HepG2 (cell line): ENCODE measurements around the gene ANKRD6. TPM values are rescaled to one million over a fixed set of nuclear protein-coding genes. Genes with fewer than 3 reads are reported as not detected.
A peak's percentile ranks its signal among the peaks of the same experiment; 100 is the strongest.

ENCODE experiments used
- FOXK2 ChIP-seq: fragments of 450-650 bp; IDR thresholded peaks from 2 replicates; pipeline ENCODE4 v1.6.1; 2016
- GTF3A ChIP-seq: sonication (generic); formaldehyde crosslinking; conservative IDR thresholded peaks from 2 replicates; pipeline ENCODE4 v1.4.0; 2020; ENCODE audit warnings: mild to moderate bottlenecking, missing genetic modification reagents
- MED13 ChIP-seq: sonication (generic); formaldehyde crosslinking; IDR thresholded peaks from 2 replicates; pipeline ENCODE4 v1.5.0; 2020; ENCODE audit warnings: missing genetic modification reagents
- RBAK ChIP-seq: sonication (generic); formaldehyde crosslinking; IDR thresholded peaks from 2 replicates; pipeline ENCODE4 v1.5.1; 2020; ENCODE audit warnings: mild to moderate bottlenecking, missing genetic modification reagents
- RORA ChIP-seq: sonication (generic); formaldehyde crosslinking; IDR thresholded peaks from 2 replicates; pipeline ENCODE4 v1.5.0; 2020; ENCODE audit warnings: mild to moderate bottlenecking, missing genetic modification reagents, moderate library complexity
- SETDB1 ChIP-seq: sonication (generic); formaldehyde crosslinking; IDR thresholded peaks from 2 replicates; pipeline ENCODE4 v1.5.1; 2020; ENCODE audit warnings: missing genetic modification reagents, mild to moderate bottlenecking, borderline replicate concordance
- SIX1 ChIP-seq: sonication (generic); formaldehyde crosslinking; IDR thresholded peaks from 2 replicates; pipeline ENCODE4 v1.4.0; 2020; ENCODE audit warnings: missing genetic modification reagents, borderline replicate concordance
- SMAD1 ChIP-seq: sonication (generic); formaldehyde crosslinking; IDR thresholded peaks from 2 replicates; pipeline ENCODE4 v1.4.0; 2020; ENCODE audit warnings: missing genetic modification reagents, low read depth, mild to moderate bottlenecking, borderline replicate concordance
- ZBTB7A ChIP-seq: sonication (generic); formaldehyde crosslinking; IDR thresholded peaks from 2 replicates; pipeline ENCODE4 v1.8.0; 2022; ENCODE audit warnings: mild to moderate bottlenecking, missing genetic modification reagents
- ZNF230 ChIP-seq: sonication (generic); formaldehyde crosslinking; IDR thresholded peaks from 2 replicates; pipeline ENCODE4 v1.4.0; 2020; ENCODE audit warnings: mild to moderate bottlenecking, missing genetic modification reagents
- ZNF263 ChIP-seq: sonication (generic); formaldehyde crosslinking; IDR thresholded peaks from 2 replicates; pipeline ENCODE4 v1.4.0; 2020; ENCODE audit warnings: missing genetic modification reagents
- ZNF367 ChIP-seq: sonication (generic); formaldehyde crosslinking; IDR thresholded peaks from 2 replicates; pipeline ENCODE4 v1.4.0; 2020; ENCODE audit warnings: missing genetic modification reagents, borderline replicate concordance
- polyA plus RNA-seq, 8 experiments: library from polyadenylated mRNA; depleted of rRNA in 3 of 8; stranded (reverse) in 7 of 8; unstranded in 1 of 8; fragments of >200 nt; fragmentation: Illumina TruSeq in 4 of 8; extraction: Trizol in 4 of 8; gene quantifications; 2 replicates each; pipeline versions ENCODE4 v1.2.1 to v1.2.3, GENCODE V29; 2011 to 2016; ENCODE audit warnings: low read depth in 4 of 8, missing spikeins in 1 of 8, mixed read lengths in 1 of 8; ENCODE audit not compliant: insufficient read depth in 1 of 8
- total RNA-seq, 5 experiments: library from RNA; depleted of rRNA; stranded (reverse); fragments of >200 nt; fragmentation: Illumina TruSeq; extraction: Trizol; gene quantifications; 2 replicates each; pipeline ENCODE4 v1.2.3, GENCODE V29; 2016; ENCODE audit warnings: low read depth in 1 of 5
- TF ChIP-seq, protein P1 (sequence below): sonication (generic); formaldehyde crosslinking; IDR thresholded peaks from 2 replicates; pipeline ENCODE4 v1.5.0; 2020; ENCODE audit warnings: mild to moderate bottlenecking, missing genetic modification reagents, borderline replicate concordance
- TF ChIP-seq, protein P2 (sequence below): sonication (generic); formaldehyde crosslinking; conservative IDR thresholded peaks from 2 replicates; pipeline ENCODE4 v1.4.0; 2020; ENCODE audit warnings: missing genetic modification reagents
- TF ChIP-seq, protein P3 (sequence below): sonication (generic); formaldehyde crosslinking; IDR thresholded peaks from 2 replicates; pipeline ENCODE4 v1.4.0; 2020; ENCODE audit warnings: missing genetic modification reagents, borderline replicate concordance

Gene ANKRD6
- total and polyA plus RNA-seq, 2 of the 13 experiments (the other 11 are each of a cell fraction or from before 2014, with no cell fraction given) = 0.18 to 0.36 TPM

DNA sequence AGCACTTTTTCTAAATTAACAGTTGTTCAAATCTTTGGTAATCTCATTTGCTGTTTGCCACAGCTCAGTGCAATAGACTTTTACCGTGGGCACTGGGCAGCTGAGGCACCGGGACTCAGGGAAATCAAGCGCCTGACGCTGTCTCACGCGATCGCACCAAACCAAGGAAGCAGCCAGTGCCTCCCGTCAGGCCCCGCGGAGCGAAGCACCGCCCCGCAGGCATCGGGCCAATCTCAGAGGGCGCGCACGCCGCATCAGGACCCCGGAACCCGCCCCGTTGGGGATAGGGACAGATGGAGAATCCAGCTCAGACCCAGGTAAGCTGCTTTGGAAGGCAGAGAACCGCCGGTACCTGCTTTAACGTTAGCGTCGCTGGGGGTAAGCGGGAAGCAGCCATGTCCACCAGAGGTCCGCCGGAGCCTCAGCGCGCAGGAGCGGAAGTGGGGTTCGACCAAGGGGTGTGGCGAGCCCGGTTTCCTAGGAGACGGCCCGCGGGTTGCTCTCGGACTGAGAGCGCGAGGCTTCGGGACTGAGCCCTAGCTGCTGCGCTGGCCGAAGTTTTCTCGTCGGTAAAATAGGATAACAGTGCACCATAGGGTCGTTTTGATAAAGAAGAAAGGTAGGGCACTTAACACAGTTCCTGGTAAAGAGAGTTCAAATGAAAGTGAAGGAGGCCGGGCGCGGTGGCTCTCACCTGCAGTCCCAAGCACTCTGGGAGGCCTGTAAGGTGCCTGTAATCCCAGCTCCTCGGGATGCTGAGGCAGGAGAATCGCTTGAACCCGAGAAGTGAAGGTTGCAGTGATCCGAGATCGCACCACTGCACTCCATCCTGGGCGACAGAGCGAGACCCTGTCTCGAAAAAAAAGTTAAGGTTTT, 205.6 kb downstream of the ANKRD6 start, which contains the start of gene LYRM2 (continued):
- TF ChIP-seq, protein P1, sequence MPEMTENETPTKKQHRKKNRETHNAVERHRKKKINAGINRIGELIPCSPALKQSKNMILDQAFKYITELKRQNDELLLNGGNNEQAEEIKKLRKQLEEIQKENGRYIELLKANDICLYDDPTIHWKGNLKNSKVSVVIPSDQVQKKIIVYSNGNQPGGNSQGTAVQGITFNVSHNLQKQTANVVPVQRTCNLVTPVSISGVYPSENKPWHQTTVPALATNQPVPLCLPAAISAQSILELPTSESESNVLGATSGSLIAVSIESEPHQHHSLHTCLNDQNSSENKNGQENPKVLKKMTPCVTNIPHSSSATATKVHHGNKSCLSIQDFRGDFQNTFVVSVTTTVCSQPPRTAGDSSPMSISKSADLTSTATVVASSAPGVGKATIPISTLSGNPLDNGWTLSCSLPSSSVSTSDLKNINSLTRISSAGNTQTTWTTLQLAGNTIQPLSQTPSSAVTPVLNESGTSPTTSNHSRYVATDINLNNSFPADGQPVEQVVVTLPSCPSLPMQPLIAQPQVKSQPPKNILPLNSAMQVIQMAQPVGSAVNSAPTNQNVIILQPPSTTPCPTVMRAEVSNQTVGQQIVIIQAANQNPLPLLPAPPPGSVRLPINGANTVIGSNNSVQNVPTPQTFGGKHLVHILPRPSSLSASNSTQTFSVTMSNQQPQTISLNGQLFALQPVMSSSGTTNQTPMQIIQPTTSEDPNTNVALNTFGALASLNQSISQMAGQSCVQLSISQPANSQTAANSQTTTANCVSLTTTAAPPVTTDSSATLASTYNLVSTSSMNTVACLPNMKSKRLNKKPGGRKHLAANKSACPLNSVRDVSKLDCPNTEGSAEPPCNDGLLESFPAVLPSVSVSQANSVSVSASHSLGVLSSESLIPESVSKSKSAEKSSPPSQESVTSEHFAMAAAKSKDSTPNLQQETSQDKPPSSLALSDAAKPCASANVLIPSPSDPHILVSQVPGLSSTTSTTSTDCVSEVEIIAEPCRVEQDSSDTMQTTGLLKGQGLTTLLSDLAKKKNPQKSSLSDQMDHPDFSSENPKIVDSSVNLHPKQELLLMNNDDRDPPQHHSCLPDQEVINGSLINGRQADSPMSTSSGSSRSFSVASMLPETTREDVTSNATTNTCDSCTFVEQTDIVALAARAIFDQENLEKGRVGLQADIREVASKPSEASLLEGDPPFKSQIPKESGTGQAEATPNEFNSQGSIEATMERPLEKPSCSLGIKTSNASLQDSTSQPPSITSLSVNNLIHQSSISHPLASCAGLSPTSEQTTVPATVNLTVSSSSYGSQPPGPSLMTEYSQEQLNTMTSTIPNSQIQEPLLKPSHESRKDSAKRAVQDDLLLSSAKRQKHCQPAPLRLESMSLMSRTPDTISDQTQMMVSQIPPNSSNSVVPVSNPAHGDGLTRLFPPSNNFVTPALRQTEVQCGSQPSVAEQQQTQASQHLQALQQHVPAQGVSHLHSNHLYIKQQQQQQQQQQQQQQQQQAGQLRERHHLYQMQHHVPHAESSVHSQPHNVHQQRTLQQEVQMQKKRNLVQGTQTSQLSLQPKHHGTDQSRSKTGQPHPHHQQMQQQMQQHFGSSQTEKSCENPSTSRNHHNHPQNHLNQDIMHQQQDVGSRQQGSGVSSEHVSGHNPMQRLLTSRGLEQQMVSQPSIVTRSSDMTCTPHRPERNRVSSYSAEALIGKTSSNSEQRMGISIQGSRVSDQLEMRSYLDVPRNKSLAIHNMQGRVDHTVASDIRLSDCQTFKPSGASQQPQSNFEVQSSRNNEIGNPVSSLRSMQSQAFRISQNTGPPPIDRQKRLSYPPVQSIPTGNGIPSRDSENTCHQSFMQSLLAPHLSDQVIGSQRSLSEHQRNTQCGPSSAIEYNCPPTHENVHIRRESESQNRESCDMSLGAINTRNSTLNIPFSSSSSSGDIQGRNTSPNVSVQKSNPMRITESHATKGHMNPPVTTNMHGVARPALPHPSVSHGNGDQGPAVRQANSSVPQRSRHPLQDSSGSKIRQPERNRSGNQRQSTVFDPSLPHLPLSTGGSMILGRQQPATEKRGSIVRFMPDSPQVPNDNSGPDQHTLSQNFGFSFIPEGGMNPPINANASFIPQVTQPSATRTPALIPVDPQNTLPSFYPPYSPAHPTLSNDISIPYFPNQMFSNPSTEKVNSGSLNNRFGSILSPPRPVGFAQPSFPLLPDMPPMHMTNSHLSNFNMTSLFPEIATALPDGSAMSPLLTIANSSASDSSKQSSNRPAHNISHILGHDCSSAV (CRISPR knock-in tag) = peak; percentile 76; the same call in 1 of the 2 replicates
- TF ChIP-seq SETDB1 (CRISPR knock-in tag) (no peak), SIX1 (0 out of 2 replicates have a peak, but pooled peaks have one; percentile 57), MED13 (CRISPR knock-in tag) (no peak), ZNF263 (CRISPR knock-in tag) (no peak), SMAD1 (CRISPR knock-in tag) (no peak; the same call in 1 of the 2 replicates), ZBTB7A (CRISPR knock-in tag) (no peak), RBAK (CRISPR knock-in tag) (no peak), RORA (no peak), FOXK2 (no peak), GTF3A (no peak), ZNF367 (no peak; the same call in 1 of the 2 replicates), ZNF230 (CRISPR knock-in tag) (peak; percentile 62; the same call in 1 of the 2 replicates)
- TF ChIP-seq, protein P2, sequence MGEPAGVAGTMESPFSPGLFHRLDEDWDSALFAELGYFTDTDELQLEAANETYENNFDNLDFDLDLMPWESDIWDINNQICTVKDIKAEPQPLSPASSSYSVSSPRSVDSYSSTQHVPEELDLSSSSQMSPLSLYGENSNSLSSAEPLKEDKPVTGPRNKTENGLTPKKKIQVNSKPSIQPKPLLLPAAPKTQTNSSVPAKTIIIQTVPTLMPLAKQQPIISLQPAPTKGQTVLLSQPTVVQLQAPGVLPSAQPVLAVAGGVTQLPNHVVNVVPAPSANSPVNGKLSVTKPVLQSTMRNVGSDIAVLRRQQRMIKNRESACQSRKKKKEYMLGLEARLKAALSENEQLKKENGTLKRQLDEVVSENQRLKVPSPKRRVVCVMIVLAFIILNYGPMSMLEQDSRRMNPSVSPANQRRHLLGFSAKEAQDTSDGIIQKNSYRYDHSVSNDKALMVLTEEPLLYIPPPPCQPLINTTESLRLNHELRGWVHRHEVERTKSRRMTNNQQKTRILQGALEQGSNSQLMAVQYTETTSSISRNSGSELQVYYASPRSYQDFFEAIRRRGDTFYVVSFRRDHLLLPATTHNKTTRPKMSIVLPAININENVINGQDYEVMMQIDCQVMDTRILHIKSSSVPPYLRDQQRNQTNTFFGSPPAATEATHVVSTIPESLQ (CRISPR knock-in tag) = no peak
- TF ChIP-seq, protein P3, sequence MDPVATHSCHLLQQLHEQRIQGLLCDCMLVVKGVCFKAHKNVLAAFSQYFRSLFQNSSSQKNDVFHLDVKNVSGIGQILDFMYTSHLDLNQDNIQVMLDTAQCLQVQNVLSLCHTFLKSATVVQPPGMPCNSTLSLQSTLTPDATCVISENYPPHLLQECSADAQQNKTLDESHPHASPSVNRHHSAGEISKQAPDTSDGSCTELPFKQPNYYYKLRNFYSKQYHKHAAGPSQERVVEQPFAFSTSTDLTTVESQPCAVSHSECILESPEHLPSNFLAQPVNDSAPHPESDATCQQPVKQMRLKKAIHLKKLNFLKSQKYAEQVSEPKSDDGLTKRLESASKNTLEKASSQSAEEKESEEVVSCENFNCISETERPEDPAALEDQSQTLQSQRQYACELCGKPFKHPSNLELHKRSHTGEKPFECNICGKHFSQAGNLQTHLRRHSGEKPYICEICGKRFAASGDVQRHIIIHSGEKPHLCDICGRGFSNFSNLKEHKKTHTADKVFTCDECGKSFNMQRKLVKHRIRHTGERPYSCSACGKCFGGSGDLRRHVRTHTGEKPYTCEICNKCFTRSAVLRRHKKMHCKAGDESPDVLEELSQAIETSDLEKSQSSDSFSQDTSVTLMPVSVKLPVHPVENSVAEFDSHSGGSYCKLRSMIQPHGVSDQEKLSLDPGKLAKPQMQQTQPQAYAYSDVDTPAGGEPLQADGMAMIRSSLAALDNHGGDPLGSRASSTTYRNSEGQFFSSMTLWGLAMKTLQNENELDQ (CRISPR knock-in tag) = no peak
